ENCODE data around the gene CSPG5.

- TF ChIP-seq, protein P1, sequence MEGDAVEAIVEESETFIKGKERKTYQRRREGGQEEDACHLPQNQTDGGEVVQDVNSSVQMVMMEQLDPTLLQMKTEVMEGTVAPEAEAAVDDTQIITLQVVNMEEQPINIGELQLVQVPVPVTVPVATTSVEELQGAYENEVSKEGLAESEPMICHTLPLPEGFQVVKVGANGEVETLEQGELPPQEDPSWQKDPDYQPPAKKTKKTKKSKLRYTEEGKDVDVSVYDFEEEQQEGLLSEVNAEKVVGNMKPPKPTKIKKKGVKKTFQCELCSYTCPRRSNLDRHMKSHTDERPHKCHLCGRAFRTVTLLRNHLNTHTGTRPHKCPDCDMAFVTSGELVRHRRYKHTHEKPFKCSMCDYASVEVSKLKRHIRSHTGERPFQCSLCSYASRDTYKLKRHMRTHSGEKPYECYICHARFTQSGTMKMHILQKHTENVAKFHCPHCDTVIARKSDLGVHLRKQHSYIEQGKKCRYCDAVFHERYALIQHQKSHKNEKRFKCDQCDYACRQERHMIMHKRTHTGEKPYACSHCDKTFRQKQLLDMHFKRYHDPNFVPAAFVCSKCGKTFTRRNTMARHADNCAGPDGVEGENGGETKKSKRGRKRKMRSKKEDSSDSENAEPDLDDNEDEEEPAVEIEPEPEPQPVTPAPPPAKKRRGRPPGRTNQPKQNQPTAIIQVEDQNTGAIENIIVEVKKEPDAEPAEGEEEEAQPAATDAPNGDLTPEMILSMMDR (IDR thresholded peaks at IDR 0.05; ENCODE audit: insufficient read depth, low read length) = no peak
- TF ChIP-seq, protein P2, sequence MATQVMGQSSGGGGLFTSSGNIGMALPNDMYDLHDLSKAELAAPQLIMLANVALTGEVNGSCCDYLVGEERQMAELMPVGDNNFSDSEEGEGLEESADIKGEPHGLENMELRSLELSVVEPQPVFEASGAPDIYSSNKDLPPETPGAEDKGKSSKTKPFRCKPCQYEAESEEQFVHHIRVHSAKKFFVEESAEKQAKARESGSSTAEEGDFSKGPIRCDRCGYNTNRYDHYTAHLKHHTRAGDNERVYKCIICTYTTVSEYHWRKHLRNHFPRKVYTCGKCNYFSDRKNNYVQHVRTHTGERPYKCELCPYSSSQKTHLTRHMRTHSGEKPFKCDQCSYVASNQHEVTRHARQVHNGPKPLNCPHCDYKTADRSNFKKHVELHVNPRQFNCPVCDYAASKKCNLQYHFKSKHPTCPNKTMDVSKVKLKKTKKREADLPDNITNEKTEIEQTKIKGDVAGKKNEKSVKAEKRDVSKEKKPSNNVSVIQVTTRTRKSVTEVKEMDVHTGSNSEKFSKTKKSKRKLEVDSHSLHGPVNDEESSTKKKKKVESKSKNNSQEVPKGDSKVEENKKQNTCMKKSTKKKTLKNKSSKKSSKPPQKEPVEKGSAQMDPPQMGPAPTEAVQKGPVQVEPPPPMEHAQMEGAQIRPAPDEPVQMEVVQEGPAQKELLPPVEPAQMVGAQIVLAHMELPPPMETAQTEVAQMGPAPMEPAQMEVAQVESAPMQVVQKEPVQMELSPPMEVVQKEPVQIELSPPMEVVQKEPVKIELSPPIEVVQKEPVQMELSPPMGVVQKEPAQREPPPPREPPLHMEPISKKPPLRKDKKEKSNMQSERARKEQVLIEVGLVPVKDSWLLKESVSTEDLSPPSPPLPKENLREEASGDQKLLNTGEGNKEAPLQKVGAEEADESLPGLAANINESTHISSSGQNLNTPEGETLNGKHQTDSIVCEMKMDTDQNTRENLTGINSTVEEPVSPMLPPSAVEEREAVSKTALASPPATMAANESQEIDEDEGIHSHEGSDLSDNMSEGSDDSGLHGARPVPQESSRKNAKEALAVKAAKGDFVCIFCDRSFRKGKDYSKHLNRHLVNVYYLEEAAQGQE (IDR thresholded peaks at IDR 0.05; ENCODE audit: insufficient replicate concordance, low read depth) = no peak
Measured at GRCh38 chr3:47581835-47582234, 3.2 kb upstream of the CSPG5 start.

All from HL-60 (cell line).